Esophagus squamous epithelium (tissue), 5 donors: ENCODE data around the gene VIPR2. TPM values are rescaled to one million over a fixed set of nuclear protein-coding genes. Genes with fewer than 3 reads are reported as not detected.
A peak's percentile ranks its signal among the peaks of the same experiment; 100 is the strongest.

Experiments used
- DNase-seq: peaks from one replicate; lab custom pipeline; 2025; lab: John Stamatoyannopoulos, UW
- H3K27ac ChIP-seq, 4 donors: fragments of 200-600 bp; sonication (generic); one replicate each; pipeline ENCODE4 v1.5.1; 2016 to 2019; ENCODE audit warnings: mild to moderate bottlenecking in 1 of 4
- H3K27me3 ChIP-seq, 4 donors: fragments of 200-600 bp; sonication (generic); 1 replicate in 3 of 4; 2 replicates in 1 of 4; pipeline versions ENCODE4 v1.5.1 to v1.6.0; 2017 to 2021; ENCODE audit warnings: antibody characterized with exemption in 1 of 4
- H3K36me3 ChIP-seq, 3 donors: fragments of 200-600 bp; sonication (generic); one replicate each; pipeline ENCODE4 v1.5.1; 2016 to 2019
- H3K4me1 ChIP-seq, 3 donors: fragments of 200-600 bp; sonication (generic); one replicate each; pipeline ENCODE4 v1.5.1; 2017 to 2019
- H3K4me3 ChIP-seq, 4 donors: fragments of 200-600 bp; sonication (generic); 1 replicate in 3 of 4; 2 replicates in 1 of 4; pipeline ENCODE4 v1.5.1; 2016 to 2019; ENCODE audit warnings: mild to moderate bottlenecking in 2 of 4, moderate library complexity in 1 of 4
- H3K9me3 ChIP-seq, 3 donors: fragments of 200-600 bp; sonication (generic); one replicate each; pipeline ENCODE4 v1.5.1; 2016 to 2019
- POLR2A ChIP-seq, 4 donors: fragments of 450-650 bp; IDR thresholded peaks; one replicate each; pipeline ENCODE4 v1.6.1; 2017; ENCODE audit warnings: antibody characterized with exemption in 4 of 4, mild to moderate bottlenecking in 4 of 4, moderate library complexity in 3 of 4
- WGBS, 2 donors: methylation state at CpG; one replicate each; pipeline ENCODE4 v1.1.5; 2018; 5-methylcytosine and 5-hydroxymethylcytosine counted together
- intact Hi-C: fragments of 100-400 bp; cut with DNase I; formaldehyde crosslinking; loops from one replicate; pipeline ENCODE4 v1.15.0; 2022
- total RNA-seq, 4 donors: library from RNA; depleted of rRNA; stranded (reverse); fragments of >200 nt; gene quantifications; one replicate each; pipeline ENCODE4 v1.1.0, GENCODE V29; 2016
- TF ChIP-seq, protein P1 (sequence below), 6 experiments: fragments of 450-650 bp in 4 of 6; fragments of 200-600 bp in 2 of 6; sonication (generic) in 2 of 6; IDR thresholded peaks; one replicate each; pipeline ENCODE4 v1.5.1; 2016 to 2019; ENCODE audit warnings: antibody characterized with exemption in 6 of 6, mild to moderate bottlenecking in 4 of 6, moderate library complexity in 4 of 6
- donor health status: DM: yes; HTN: yes; CAD: no.

VIPR2 gene
- total RNA-seq, 4 donors from 2014 or later, result 0.18 to 2.1 (median 0.40) TPM

DNA sequence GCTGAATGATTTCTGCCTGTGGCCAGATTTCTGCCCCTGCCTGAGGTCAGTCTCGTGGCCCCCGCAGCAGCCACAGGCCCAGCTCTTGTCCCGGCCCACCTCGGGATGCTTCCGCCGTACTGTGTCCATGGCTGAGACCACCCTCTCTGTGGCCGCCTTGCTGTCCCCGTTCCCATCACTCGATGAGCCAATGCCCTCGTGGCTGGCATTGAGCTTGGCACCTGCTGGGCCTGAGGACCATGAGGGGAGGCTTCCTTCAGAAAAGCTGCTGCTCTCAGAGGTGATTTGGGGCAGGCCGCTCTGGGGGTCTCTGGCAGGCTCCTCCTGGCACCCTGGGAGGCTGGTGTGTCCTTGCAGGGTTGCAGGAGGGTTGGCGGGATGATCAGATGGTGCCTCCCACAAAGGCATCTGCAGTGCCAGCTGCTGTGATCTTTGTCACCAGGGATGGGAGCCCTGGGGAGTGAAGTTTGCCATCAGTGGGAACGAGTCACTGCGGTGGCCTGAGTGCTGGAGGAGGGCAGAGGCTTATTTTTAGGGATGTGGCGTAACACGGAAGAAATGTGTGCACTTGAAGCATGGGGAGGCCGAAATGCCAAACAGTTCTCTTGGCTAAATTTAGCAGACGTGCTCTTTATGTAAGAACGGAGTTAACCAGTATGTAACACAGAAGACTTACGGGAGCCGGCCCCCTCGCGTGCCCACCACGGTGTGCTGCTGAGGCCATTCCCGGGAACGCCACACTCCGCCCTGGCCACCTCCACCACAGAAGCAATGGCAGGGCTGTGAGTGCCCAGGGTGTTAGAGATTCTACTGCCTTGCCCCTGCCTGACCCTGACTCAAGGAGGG lies 47.7 kb downstream of the VIPR2 start:
- WGBS, 2 donors, result 68 to 82% methylated on average over 7 to 17 of the region's 27 CpGs
- Histone ChIP-seq H3K27me3 (no peaks in the 10 kb centered on the region), H3K27ac (peak overlapping the region; percentile 39 to 86 (median 72)), H3K4me1 (peaks cover 0 to 32% (median 12%) of the 10 kb centered on the region in 3 donors), H3K36me3 (no peaks in the 10 kb centered on the region), H3K9me3 (no peaks in the 10 kb centered on the region), H3K4me3 (no peak overlapping the region)
- intact Hi-C loops, result no loop called here
- TF ChIP-seq POLR2A (IDR thresholded peaks at IDR 0.05), result no peak
- TF ChIP-seq, protein P1, sequence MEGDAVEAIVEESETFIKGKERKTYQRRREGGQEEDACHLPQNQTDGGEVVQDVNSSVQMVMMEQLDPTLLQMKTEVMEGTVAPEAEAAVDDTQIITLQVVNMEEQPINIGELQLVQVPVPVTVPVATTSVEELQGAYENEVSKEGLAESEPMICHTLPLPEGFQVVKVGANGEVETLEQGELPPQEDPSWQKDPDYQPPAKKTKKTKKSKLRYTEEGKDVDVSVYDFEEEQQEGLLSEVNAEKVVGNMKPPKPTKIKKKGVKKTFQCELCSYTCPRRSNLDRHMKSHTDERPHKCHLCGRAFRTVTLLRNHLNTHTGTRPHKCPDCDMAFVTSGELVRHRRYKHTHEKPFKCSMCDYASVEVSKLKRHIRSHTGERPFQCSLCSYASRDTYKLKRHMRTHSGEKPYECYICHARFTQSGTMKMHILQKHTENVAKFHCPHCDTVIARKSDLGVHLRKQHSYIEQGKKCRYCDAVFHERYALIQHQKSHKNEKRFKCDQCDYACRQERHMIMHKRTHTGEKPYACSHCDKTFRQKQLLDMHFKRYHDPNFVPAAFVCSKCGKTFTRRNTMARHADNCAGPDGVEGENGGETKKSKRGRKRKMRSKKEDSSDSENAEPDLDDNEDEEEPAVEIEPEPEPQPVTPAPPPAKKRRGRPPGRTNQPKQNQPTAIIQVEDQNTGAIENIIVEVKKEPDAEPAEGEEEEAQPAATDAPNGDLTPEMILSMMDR (IDR thresholded peaks at IDR 0.05), result no peak
- DNase-seq, result no peak

DNA sequence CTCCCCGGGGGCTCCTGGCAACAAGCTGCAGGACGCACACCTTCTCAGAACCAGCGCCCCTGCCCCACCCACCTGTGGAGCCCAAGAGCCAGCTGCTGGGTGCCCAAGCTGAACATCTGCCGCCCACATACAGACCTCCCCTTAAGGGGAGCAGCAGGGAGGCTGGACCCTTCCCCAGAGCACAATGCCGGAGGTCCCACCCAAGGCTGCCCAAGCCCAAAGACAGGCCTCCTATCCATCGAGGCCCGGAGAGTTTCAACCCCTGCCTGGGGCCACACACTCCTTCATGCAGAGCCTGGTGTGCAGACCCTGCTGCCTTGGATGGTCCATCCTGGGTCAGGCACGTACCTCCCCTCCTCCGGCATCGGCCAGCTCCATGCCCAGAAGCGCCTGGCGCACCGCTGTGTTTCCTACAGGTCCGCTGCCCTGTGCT lies 48.7 kb downstream of the VIPR2 start:
- WGBS, 2 donors, result 89 to 91% methylated on average over 9 to 10 of the region's 14 CpGs
- DNase-seq, result no peak
- intact Hi-C loops, result no loop called here
- Histone ChIP-seq H3K4me1 (peaks cover 0 to 32% (median 12%) of the 10 kb centered on the region in 3 donors), H3K36me3 (no peaks in the 10 kb centered on the region), H3K27ac (no peak overlapping the region), H3K27me3 (no peaks in the 10 kb centered on the region), H3K9me3 (no peaks in the 10 kb centered on the region), H3K4me3 (no peak overlapping the region)
- no peak for TF ChIP-seq POLR2A (IDR thresholded peaks at IDR 0.05)
- TF ChIP-seq, protein P1 (IDR thresholded peaks at IDR 0.05), result no peak

DNA sequence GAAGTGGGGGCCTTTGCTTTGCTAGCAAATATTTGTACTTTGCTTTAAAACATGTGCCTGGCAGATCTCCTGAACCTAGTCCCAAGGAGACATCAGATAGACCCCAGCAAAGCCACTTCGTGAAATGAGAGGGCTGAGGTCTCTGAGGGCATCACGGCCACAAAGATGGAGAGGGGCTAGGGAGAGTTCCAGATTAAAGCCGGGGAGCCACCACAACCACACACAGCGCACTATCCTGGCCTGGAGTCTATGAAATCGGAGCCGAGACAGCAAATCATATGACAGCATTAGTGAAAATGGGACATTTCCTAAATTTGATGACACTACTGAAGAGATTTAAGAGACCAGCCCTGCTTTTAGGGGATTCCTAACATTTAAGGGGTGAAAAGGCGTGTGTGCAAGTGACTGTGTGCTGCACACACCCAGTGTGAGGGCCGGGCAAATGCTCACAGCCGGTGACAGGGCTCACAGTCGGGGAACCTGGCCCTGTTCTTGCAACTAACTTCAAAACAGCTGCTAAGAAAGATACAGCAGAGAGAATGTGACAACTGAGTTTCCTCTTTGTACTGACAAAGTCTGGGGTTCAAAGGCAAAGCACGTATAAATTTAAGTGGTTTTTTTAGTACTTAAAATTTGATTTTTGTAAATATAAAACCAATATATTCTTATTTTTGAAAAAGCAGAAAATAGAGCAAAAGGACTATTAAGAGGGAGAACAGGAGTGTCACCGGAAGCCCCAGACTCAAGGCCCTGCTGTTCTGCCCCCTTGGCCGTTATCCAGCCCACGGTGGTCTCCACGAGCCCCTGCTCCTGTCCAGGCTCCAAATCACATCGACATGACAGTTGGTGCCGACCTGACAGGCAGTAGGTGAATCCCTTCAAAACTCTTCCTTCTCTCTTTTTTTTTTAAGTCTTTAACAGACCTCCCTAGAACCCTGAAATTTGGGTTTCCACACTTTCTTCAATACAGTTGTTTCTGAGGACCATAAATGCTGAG lies 49.5 kb downstream of the VIPR2 start:
- Histone ChIP-seq H3K9me3 (no peaks in the 10 kb centered on the region), H3K36me3 (no peaks in the 10 kb centered on the region), H3K27me3 (no peaks in the 10 kb centered on the region), H3K27ac (no peak overlapping the region), H3K4me3 (no peak overlapping the region), H3K4me1 (peaks cover 0 to 32% (median 12%) of the 10 kb centered on the region in 3 donors)
- intact Hi-C loops, result no loop called here
- TF ChIP-seq, protein P1 (IDR thresholded peaks at IDR 0.05), result no peak
- TF ChIP-seq POLR2A (IDR thresholded peaks at IDR 0.05), result no peak
- 62 to 74% methylated on average over 16 to 17 of the region's 17 CpGs for WGBS, 2 donors
- no peak for DNase-seq

DNA sequence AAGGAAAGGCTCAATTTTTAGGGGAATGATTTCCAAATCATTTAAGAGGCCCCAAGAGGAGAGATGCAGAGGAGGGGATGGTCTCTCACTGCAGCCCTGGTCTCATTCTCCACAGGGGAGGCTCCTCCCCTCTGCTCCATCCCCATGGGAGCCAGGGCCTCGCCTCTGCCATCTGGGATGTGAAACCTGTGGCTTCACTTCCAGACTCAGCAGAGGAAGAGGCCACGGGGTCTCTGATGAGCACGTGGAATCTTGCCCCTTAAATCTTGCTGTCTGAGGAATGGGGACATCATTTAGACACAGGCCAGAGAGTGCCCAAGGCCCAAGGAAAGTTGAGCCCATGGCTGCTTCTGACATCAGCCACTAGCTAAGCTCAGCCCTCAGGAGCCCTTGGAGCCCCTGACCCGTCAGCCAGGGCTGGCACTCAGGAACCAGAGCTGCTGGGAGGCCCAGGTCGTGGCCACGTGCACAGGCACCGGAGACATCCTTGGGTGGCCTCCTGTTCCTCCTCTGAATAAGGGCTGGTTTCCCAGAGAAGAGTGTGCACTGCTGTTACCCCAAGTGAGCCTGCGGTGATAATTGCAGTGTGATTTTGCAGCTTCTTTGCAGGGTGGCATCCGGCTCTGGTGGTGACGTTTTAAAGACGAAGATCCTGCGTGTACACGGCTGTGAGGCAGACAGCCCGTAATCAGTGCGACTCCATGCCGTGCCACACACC lies 50.5 kb downstream of the VIPR2 start:
- TF ChIP-seq POLR2A (IDR thresholded peaks at IDR 0.05), result no peak
- TF ChIP-seq, protein P1 (IDR thresholded peaks at IDR 0.05), result no peak
- WGBS, 2 donors, result 73 to 85% methylated on average over 10 to 15 of the region's 16 CpGs
- DNase-seq, result no peak
- no peaks in the 10 kb centered on the region for H3K36me3 ChIP-seq
- no peaks in the 10 kb centered on the region for H3K9me3 ChIP-seq
- intact Hi-C loops, result no loop called here
- peak overlapping the region in 1 of 4 donors; percentile 21 for H3K27ac ChIP-seq
- no peaks in the 10 kb centered on the region for H3K27me3 ChIP-seq
- H3K4me3 ChIP-seq, result no peak overlapping the region
- H3K4me1 ChIP-seq, result peaks cover 0 to 22% (median 12%) of the 10 kb centered on the region in 3 donors
